ENCODE data around the gene HPCAL1.

HPCAL1 gene

DNA sequence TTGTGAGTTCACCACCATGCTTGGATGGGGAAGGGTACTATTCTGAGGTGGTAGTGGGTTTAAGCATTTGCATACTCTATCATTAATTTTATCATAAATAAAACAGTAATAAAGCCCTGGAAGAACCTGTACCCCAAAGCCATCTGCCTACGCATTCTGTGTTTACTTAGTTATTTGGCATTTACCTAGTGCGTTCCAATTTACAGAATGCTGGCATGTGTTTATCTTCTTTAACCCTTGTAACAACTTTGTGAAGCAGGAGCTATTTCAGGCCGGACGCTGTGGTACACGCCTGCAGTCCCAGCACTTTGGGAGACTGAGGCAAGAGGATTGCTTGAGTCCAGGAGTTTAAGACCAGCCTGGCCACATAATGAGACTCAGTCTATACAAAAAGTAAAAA is 163.2 kb downstream of the HPCAL1 start:
- TF ChIP-seq ZFX (IDR thresholded peaks at IDR 0.05; ENCODE audit: borderline replicate concordance), result no peak
- TF ChIP-seq, protein P1, sequence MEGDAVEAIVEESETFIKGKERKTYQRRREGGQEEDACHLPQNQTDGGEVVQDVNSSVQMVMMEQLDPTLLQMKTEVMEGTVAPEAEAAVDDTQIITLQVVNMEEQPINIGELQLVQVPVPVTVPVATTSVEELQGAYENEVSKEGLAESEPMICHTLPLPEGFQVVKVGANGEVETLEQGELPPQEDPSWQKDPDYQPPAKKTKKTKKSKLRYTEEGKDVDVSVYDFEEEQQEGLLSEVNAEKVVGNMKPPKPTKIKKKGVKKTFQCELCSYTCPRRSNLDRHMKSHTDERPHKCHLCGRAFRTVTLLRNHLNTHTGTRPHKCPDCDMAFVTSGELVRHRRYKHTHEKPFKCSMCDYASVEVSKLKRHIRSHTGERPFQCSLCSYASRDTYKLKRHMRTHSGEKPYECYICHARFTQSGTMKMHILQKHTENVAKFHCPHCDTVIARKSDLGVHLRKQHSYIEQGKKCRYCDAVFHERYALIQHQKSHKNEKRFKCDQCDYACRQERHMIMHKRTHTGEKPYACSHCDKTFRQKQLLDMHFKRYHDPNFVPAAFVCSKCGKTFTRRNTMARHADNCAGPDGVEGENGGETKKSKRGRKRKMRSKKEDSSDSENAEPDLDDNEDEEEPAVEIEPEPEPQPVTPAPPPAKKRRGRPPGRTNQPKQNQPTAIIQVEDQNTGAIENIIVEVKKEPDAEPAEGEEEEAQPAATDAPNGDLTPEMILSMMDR (IDR thresholded peaks at IDR 0.05), result no peak
- H3K27ac ChIP-seq, result no peak overlapping the region; the same call in 1 of the 2 replicates

DNA sequence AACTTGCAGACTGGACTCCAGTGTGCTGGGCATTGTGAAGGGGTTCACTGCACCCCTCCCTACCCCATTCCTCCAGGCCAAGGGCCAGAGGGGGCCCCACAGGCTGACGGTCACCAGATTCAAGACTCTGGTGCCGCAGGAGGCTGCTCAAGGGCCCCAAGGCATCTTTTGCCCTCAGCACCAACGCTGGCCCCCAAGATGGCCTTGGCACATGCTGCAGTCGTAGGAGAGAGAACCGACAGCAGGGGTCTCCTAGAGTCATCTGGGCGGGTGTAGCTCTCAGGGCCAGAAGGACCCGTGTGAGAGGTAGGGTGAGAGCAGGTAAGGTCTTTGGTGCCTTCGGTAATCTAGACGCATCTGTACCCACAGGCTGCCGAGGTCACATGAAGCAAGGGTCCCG is 164.1 kb downstream of the HPCAL1 start:
- no peak overlapping the region for H3K27ac ChIP-seq
- TF ChIP-seq, protein P1 (IDR thresholded peaks at IDR 0.05), result no peak
- no peak for TF ChIP-seq ZFX (IDR thresholded peaks at IDR 0.05; ENCODE audit: borderline replicate concordance)

DNA sequence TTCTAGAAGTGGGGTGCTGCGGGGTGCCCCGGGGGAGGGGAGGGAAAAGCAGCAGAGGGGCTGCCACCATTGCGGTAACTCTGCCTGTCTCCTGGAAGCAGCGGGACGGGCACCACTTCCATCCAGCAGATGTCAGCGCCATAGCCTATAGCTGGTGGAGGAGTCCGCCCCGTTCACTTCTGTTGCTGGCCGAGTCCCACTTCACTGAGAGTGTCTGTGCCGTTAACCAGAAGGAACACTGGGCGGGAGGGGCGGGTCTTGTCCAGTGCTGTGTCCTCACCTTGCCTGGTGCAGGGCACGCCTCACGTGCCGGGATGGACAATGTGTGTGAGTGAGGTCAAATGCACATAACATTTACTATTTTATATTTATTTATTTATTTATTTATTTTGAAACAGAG is 164.7 kb downstream of the HPCAL1 start:
- TF ChIP-seq ZFX (IDR thresholded peaks at IDR 0.05; ENCODE audit: borderline replicate concordance), result no peak
- TF ChIP-seq, protein P1 (IDR thresholded peaks at IDR 0.05), result no peak

DNA sequence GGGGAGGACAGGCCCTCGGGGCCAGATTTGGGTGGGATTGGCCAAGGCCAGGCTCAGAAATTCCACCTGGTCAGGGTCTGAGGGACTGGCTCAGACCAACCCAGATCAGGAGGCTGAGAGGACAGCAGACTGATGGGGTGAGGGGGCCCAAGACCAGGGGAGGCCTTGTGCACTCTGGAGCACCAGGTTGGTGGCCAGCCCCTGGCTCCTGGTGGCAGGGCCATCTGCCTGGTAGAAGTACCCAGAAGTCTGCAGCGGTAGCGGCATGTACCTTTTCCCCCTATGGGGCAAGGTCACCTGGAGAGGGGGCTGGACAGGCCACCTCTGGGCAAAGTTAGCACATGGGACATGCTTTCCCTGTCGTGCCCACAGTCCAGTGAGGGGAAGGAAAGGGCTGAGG is 166.6 kb downstream of the HPCAL1 start:
- TF ChIP-seq, protein P1 (IDR thresholded peaks at IDR 0.05), result no peak
- TF ChIP-seq ZFX (IDR thresholded peaks at IDR 0.05; ENCODE audit: borderline replicate concordance), result no peak
- no peak overlapping the region for H3K27ac ChIP-seq

More for the DNA sequence above, 164.7 kb downstream of the HPCAL1 start:
- H3K27ac ChIP-seq, result no peak overlapping the region

DNA sequence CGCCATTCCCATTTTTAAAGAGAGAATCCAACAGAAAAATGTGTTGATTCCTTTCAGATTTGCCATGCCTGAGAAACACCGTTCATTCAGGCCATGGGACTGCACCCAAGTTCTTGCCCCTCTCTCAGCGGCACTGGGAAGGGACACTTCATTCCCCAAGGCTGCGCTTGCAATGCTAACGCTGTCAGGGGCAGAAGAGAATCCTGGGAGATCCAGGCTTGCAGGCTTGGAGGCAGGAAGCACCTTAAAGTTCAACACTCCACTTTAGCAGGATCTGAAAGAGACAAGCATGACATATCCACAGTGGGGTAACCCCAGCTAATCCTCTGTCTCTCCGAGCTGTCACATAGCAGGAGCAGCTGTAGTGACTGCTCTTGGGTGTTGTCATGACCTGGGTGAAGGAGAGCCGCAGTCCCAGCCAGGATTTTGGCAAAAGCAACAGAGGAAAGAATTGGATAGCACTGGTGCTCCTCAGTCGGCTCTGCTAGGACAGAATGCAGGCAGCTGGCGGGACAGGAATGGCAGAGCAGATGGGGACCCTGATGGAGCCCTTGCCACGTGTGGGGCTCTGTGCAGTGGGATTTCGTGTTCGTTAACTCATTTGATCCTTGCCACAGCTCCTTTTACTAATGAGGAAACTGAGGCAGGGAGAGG is 167.4 kb downstream of the HPCAL1 start:
- TF ChIP-seq, protein P1 (IDR thresholded peaks at IDR 0.05), result no peak
- TF ChIP-seq ZFX (IDR thresholded peaks at IDR 0.05; ENCODE audit: borderline replicate concordance), result no peak

DNA sequence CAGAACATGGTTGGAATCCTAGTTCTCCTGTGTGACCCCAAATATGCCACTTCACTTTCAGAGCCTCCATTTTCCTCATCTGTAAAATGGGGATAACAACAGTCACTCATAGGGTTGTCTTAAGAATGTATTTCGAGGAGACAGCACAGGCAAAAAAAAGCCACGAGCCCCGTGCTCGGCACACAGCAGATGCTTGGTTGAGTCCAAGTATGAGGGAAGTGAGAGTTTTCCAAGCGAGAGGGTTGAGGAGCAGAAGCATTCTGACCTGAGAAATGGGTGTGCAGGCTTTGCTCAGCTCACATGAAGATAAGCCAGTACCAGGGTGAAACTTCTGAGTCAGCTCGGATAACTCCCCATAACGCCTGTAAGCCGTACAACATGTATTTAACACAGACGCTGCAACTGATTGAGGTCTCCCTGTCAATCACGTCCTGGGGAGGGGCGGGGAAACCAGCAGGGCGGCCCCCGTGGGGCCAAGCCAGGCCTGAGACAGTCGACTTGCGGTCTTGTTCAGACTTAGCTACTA is 168.4 kb downstream of the HPCAL1 start:
- no peak for TF ChIP-seq ZFX (IDR thresholded peaks at IDR 0.05; ENCODE audit: borderline replicate concordance)
- TF ChIP-seq, protein P1 (IDR thresholded peaks at IDR 0.05), result no peak
- no peak overlapping the region for H3K27ac ChIP-seq

More for the DNA sequence above, 167.4 kb downstream of the HPCAL1 start:
- H3K27ac ChIP-seq, result no peak overlapping the region

DNA sequence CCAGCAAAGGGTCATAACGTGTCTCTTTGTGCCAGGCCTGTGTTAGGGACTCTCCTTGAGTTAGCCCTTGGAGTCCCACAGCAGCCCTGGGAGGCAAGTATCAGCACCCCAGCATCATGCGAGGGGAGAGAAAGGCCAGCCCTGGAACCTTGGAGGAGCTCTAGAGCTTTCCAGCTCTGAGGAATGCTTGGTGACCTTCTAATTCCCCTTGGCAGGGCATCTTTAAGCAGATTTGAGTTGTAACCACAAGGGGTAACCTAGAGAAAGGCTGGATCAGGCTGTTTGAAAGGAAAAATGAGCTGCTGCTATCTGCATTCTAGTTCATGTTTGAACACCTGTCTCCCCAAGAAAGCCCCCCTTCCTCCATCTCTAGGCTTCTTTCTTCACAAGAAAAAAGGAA is 169.3 kb downstream of the HPCAL1 start:
- TF ChIP-seq, protein P1 (IDR thresholded peaks at IDR 0.05), result no peak
- TF ChIP-seq ZFX (IDR thresholded peaks at IDR 0.05; ENCODE audit: borderline replicate concordance), result no peak
- H3K27ac ChIP-seq, result no peak overlapping the region

Measured in 22Rv1 (cell line).